GM19372 (cell line): Measurements from ENCODE around the gene TRMT10A.
"Not testable (repeated sequence)": the region's sequence is repeated elsewhere in the genome, so short reads cannot be mapped to it uniquely, and the experiment has no call there.

Source experiments
- ATAC-seq: cut with Tn5 transposase; IDR thresholded peaks from one replicate; pipeline ENCODE4 v1.9.1; 2021; ENCODE audit warnings: mild to moderate bottlenecking, low read depth, moderate library complexity; ENCODE audit not compliant: unreplicated experiment

The TRMT10A gene

GRCh38 chr4:99564921-99565320, 1.1 kb upstream of the TRMT10A start:
- ATAC-seq: no peak

- ATAC-seq: no peak
These were observed 11.0 kb downstream of the TRMT10A start for GRCh38 chr4:99552872-99553271.

GRCh38 chr4:99540277-99540939, 23.4 kb downstream of the TRMT10A start:
- no peak for ATAC-seq

GRCh38 chr4:99537674-99538073, 26.2 kb downstream of the TRMT10A start:
- no peak for ATAC-seq

- no peak for ATAC-seq
These were observed 27.0 kb downstream of the TRMT10A start for GRCh38 chr4:99536848-99537247.

- ATAC-seq: no peak
These were observed 27.6 kb downstream of the TRMT10A start for GRCh38 chr4:99536271-99536670.

GRCh38 chr4:99534699-99535098, 29.1 kb downstream of the TRMT10A start:
- not testable (repeated sequence) for ATAC-seq

- ATAC-seq: no peak
These were observed 33.9 kb downstream of the TRMT10A start for GRCh38 chr4:99529956-99530355.

- ATAC-seq: no peak
These were observed 34.6 kb downstream of the TRMT10A start for GRCh38 chr4:99529228-99529627.

- no peak for ATAC-seq
These were observed 45.1 kb downstream of the TRMT10A start for GRCh38 chr4:99518601-99519295.

- ATAC-seq: no peak
These were observed 53.1 kb downstream of the TRMT10A start, which contains the start of gene C4orf17 for GRCh38 chr4:99510721-99511120. TSS of gene C4orf17 (plus strand) at chr4:99511021. CDS start at chr4:99513082, 2,061 bp downstream.

- ATAC-seq: no peak
These were observed 56.1 kb downstream of the TRMT10A start for GRCh38 chr4:99507762-99508161.

GRCh38 chr4:99507349-99507748, 56.5 kb downstream of the TRMT10A start:
- no peak for ATAC-seq

- ATAC-seq: no peak
These were observed 57.1 kb downstream of the TRMT10A start for GRCh38 chr4:99506781-99507180.

GRCh38 chr4:99504804-99505502, 58.9 kb downstream of the TRMT10A start:
- no peak for ATAC-seq
